ENCODE measurements around the gene RPN1.

Gene RPN1

DNA sequence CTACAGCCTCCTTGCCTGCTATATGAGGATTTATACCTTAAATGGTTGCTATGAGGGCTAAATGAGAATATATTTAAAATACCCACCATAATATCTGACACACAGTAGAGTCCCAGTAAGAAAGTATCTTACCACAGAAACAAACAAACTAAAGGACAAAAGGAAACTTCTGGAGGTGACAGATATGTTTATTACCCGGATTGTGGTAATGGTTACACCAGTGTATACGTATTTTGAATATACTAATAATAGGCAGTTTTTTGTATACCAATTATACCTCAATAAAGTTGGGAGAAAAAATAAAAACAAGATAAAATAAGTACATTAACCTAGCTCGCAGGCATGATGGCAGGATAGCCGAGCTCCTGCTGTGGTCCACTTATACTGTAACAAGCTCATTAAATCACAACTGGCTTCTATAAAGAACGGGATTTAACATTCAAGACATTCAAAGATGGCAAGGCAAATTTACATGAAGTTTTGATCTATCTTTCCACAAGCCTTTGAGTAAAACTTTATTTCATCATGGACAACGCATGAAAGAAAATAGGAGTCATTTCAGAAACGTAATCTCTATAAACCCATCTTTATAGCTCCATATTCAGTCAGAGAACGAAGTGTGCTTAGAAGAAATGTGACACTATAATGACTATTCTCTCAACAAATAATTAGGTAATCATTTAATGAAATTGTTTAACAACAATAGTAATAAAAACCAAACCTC, 1.5 kb downstream of the RPN1 start:
- DNase-seq (ENCODE audit: low spot score): no peak

DNA sequence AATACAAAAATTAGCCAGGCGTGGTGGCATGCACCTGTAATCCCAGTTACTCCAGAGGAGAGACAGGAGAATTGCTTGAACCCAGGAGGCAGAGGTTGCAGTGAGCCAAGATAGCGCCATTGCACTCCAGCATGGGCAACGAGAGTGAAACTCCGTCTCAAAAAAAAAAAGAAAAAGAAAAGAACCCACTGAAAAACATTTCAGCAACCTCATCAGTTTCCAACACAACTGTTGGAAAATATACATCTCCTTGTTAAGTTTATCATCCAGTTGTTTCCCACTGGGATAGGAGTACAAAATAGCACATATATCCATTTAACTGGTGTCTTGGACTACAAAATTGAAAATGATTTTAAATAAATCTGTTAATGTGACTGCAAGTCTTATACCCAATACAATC, 2.2 kb downstream of the RPN1 start:
- DNase-seq (ENCODE audit: low spot score): no peak

DNA sequence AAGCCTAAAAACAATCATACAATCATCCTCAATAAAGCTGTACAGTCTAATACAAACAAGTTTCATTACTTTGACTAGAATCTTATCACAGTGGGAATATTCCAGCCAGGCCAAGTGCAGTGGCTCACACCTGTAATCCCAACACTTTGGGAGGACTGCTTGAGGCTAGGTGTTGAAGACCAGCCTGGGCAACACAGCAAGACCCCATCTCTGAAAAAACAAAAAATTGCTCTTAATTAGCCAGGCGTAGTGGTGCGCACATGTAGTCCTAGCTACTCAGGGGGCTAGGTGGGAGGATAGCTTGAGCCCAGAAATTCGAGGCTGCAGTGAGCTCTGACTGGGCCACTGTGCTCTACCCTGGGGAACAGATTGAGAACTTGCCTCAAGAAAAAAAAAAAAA, 3.3 kb downstream of the RPN1 start:
- no peak for DNase-seq (ENCODE audit: low spot score)

DNA sequence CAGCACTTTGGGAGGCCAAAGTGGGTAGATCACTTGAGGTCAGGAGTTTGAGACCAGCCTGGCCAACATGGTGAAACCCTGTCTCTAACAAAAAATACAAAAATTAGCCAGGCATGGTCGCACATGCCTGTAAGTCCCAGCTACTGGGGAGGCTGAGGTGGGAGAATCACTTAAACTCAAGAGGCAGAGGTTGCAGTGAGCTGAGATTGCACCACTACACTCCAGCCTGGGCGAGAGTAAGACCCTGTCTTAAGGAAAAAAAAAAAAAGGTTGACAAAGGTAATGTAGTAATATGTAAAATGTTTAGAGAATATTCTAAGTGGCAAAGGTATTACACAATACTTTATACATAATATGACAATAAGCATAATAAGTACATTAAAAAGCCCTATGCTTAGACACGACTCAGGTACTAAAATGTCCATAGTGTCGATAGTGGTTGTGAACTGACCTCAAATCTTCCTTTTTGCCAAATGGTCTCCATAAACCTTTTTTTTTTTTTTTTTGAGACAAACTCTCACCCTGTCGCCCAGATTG, 16.5 kb downstream of the RPN1 start:
- DNase-seq (ENCODE audit: low spot score): no peak

DNA sequence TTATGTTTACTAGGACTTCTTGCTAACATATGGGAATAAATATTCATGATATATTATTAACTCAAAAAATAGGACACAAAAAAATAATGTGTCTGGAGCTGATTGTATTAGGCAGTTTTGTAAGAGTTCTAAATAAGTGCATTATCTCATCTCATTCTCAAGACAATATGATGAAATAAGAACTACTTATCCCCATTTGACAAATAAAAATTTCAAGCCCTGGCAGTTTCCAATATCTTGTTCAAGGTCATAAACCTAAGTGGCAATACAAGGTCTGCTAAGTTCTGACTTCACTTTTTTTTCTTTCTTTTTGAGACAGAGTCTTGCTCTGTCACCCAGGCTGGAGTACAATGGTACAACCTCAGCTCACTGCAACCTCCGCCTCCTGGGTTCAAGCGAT, 18.3 kb downstream of the RPN1 start:
- no peak for DNase-seq (ENCODE audit: low spot score)

DNA sequence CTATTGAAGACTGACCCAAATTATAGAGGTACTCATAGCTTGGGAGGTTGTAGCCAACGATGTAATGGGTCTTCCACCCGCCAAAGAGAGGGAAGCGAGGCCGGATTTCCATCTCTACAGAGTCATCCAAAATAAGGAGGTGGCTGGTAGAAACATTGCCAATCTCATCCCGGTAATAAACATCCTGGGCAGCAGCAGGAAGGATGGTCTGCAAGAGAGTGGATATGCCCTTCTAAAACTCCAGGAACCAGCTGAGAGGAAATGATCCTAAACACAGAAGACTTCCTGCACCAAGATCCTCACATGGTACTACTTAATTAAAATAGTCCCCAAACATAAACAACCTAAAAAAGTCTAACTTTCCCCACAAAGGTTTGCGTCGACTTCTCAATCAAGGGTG, 20.7 kb downstream of the RPN1 start:
- DNase-seq (ENCODE audit: low spot score): no peak

DNA sequence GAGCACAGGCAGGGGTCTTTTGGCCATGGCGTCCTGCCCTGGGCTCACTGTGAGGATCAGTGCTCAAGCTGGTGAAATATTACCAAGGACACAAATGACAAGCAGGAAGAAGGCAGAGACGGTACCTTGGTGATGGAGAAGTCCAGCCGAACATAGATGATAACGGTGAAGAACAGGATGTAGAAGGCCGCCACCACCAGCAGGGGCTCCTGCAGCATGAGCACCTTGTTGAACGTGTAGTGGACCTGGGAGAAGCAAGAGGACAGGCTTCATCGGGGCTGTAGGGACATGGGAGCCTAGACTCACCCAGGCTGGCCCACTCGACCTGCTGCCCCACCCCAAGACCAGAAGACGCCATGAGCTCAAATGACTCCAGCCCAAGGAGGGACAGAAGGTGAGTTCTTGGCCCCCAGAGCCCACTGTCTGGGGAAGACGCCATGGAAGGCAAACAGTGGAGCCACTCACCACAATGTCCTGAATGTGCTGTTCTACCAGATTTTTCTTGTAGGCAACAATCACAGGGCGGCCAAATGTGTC, 25.1 kb downstream of the RPN1 start:
- no peak for DNase-seq (ENCODE audit: low spot score)

DNA sequence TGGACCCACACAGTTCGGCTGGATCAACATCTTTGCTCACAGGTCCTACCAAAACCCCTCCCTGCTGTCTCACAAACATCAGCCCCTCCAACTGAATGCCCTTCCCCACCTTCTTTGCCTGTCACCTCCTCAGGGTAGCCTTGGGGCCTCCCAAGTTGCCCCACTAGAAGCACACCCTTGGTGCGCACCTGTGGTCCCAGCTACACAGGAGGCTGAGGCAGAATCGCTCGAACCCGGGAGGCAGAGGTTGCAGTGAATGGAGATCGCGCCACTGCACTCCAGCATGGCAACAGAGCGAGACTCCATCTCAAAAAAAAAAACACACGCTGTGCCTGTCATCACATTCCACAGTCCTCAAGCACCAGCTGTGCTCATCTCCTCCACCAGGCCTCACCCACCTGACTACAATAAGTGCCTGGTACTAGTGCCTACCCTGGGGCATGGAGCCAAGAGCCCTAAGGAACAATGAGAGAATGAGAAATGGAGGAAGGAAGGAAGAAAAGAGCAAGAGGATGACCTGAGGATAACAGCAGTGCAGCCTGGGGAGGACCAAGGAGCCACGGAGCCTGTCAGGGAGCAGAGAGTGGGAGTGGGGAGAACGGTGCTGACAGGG, 26.0 kb downstream of the RPN1 start:
- no peak for DNase-seq (ENCODE audit: low spot score)

DNA sequence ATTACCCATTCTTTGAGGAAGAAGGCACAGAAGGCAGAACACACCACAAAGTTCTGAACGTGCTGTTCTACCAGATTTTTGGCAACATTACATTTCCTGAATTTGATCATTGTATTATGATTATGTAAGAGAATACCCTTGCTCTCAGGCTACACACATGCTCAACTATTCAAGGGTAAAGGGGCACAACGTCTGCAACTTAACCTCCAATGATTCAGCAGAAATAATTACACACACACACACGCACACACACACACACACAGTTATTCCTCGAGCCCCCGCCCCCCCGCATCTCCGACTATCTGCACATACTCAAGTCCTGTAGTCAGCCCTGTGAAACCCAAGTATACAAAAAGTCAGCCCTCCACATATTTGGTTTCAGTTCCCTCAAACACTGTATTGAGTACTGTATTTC, 26.8 kb downstream of the RPN1 start:
- DNase-seq (ENCODE audit: low spot score): no peak

DNA sequence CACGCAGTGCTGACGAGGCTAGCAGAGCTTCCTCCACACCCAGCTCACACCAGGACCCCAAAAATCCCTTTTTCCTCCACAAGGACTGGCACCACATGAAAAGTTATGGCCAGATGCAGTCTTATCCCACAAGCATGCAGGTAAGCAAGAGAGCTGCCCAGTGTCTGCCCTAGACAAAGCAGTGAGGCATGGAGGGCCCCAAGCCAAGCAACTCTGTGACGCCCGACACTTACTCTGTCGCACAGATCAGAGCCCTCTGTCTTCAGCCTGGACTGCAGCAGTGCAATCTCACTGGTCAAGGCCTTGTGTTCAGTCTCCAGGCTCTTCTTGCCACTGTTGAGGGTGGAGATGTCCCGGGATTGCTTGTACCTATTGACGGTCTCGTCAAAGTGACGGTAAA, 28.7 kb downstream of the RPN1 start:
- DNase-seq (ENCODE audit: low spot score): no peak

DNA sequence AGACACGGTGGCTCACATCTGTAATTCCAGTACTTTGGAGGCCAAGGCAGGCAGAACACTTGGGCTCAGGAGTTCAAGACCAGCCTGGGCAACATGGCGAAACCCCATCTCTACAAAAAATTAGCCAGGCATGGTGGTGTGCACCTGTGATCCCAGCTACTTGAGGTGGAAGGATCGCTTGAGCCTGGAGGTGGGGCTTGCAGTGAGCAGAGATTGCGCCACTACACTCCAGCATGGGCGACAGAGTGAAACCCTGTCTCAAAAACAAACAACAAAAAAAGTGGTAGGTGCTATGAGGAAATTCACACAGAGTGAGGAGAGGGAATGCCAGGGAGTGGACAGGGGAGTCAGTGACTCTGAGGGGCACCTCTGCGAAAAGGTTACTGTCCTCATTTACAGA, 29.4 kb downstream of the RPN1 start:
- no peak for DNase-seq (ENCODE audit: low spot score)

DNA sequence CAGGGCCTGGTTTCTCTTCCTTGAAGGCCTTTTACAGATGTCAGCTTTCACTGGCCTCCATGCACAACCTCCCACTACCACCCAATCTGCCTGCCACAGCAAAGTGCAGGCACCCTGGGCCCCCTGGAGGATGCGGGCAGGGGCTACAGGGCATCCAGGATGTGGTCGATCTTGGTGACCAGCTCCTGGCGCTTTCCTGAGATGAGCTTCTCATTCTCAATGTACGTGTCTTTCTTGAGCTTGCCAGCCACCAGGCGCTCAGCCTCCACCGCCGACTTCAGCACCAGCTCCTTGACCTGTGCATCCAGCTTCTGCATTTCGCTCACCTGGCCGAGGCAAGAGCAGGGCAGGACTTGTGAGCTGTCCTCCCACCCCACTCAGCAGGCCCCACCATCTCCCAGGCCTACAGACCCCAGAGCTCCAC, 30.3 kb downstream of the RPN1 start:
- no peak for DNase-seq (ENCODE audit: low spot score)

DNA sequence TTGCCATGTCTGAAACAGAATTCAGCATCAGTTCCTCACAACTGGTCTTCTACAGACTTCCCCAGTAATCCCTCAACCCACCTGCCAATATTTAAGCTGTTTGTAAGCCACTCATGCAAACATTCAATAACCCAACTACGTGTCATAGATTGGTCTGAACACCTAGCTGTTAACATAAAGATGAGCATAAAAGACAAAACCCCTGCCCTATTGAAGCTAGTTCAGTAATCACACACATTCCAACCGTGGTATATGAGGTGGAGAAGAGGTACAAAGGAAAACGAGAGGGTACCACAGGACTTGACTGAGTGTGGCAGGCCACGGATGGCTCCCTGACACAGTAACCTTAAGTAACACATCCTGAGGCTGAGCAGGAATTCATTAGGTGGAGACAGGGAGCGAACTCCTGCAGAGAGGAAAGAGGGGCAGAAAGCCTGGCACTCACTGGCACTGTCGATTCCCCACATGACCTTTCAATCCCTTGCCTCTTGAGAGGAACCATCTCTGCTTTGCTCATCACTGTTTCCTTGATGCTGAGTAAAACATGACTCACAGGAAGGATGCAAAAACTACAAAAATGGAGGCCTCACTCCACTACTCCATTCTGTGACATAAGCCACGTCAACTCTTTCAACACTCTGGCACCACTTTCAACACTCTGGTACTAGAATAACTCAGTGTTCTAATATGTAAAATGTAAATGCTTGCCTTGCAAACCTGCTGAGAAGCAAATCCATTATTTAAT, 31.3 kb downstream of the RPN1 start:
- DNase-seq (ENCODE audit: low spot score): no peak

DNA sequence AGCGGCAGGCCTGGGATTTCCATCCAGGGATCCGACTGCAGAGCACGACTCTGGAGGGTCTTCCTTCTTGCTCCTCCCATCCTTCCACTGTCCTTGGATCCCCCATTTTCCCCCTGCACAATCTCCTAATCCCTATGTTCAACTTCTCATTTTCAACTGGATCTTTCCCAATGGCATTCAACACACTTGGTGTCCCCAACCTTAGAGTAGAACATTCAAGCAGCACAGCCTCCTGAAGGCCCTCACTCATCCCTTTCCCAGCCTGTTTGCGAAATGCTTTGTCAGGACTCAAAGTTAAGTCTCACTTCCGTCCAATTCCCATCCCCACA, 32.3 kb downstream of the RPN1 start:
- DNase-seq (ENCODE audit: low spot score): no peak

DNA sequence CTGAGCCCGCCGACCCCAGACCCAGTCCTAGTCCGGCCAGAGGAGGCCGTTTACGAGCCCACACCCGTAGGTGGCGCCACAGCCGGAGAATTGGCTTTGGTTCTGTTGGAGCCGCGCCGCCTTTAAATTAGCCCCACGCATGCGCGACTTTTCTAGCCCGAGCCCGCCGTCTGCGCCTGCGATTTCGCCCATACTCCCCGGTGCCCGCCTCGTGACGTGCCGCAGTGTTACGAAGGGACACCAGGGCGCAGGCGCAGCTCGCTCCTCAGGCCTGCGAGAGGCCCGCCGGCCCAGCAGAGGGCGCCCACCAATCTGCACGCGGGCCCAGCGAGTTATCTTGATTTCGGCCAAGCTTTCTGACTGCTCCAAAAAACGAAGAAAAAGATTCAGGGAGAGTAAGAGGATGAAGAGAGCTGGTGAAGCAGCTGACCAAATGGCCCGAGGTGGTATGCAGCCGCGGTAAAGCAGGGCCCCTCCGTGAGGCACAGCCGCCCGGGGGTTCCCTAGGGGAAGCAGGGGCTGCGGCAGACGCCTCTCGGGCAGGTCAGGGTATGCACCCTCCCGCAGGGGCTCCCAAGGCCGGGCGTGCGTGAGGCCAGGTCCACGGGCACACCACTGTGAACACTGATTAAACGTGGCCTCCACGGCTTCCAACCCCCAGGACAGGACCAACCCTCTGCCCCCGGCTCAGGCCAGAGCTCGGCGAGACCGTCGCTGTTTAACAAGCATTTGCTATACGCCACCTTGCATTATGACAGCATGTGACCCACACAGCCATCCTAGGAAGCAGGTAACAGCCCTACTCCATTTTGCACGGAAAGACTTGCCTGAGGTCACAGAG, 32.8 kb downstream of the RPN1 start:
- peak; percentile 99 for DNase-seq (ENCODE audit: low spot score)

DNA sequence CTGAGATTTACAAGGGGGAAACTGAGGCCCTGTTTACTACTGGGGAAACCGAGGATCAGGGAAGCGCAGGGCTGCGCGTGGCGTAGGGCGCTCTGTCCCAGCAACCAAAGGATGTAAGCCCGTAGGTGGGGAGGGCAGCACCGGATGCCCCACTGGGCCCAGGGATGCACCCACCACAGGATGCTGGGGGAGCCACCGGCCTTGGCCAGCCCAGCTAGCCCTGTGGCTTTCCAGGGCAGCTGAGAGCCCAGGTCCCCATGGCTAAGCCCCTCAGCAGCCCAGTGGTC, 33.4 kb downstream of the RPN1 start:
- DNase-seq (ENCODE audit: low spot score): no peak

DNA sequence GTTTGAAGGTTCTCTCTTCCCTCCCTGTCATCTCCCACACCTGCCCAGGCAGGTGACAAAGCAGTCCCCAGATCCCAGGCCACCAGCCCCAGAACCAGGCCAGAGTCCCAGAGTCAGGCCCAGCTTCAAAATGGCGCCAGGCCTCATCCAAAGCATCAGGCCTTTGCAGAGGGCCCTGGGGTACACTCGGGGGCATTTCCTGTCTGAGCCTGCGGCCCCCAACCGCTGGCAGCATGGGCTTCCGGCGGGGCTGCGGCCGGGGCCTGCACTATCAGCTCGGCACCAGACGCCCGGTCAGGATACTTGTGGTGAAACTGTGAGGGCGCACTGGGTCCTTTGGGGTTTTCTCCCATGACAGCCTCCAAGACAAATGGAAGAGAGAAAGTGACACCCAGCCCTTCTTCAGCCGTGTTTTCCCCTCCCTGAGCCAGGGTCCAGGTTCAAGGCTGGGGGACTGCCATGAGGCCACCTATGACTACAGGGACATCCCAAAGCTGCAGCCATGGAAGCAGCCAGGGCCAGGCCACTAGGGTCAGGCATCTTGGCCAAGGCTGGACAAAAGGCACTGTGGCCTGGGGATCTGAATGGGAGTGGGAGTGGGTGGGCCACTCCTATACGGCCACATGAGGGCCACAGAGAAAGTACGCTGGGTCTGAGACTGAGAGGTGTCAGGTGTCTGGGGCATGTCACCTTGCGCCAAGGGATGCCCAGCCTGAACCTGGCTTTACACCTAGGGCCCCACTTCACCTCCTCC, 33.9 kb downstream of the RPN1 start:
- no peak for DNase-seq (ENCODE audit: low spot score)

DNA sequence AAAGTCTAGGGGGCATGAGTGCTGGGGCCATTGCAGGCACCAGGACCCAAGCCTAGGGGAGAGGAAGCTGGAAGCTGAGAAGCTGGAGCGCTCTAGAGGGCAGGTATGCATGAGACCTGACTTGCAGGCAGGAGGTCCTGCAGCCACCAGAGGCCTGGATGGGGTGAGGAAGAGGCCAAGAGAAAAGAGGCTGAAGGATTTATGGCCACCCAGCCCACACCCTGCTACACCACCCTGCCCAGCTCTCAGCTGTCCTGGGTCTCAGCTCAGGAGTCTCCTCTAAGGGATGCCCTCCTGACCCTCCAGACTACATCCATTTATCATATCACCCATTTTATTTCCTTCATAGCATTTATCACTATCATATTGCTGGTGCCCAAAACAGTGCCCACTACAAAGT, 36.5 kb downstream of the RPN1 start:
- no peak for DNase-seq (ENCODE audit: low spot score)

DNA sequence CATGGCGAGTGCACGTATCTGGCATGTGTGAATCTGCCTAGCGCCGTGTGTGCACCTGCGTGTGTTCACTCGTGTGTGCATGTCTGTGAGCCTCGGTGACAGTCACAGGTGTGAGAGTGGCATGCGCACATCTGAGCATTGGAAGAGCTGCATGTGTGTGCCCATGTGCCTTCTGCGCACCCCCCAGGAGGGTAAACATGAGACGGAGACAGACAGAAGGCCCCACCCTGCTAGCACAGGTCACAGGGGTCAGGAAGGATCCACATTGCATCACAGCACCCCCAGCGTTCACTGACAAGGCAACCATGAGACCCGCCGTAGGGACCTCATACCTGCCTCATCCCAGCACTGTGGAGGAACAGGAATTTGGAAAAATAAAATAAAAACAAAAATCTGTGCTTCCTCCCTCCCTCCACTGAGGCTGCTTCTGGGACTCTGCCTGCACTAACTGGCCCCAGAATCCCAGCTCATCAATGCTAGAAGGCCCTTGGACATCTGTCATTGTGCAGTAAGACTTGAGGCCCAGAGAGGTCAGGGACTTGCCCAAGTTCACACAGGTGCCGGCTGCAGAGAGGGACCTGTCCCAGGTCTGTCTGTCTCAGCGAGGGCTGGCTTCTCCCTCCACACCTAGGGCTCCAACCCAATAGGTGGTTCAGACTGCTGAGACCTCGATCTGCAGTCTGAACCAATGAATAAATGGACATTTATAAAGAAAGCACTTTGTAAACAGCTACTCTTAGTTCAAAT, 37.4 kb downstream of the RPN1 start:
- no peak for DNase-seq (ENCODE audit: low spot score)

DNA sequence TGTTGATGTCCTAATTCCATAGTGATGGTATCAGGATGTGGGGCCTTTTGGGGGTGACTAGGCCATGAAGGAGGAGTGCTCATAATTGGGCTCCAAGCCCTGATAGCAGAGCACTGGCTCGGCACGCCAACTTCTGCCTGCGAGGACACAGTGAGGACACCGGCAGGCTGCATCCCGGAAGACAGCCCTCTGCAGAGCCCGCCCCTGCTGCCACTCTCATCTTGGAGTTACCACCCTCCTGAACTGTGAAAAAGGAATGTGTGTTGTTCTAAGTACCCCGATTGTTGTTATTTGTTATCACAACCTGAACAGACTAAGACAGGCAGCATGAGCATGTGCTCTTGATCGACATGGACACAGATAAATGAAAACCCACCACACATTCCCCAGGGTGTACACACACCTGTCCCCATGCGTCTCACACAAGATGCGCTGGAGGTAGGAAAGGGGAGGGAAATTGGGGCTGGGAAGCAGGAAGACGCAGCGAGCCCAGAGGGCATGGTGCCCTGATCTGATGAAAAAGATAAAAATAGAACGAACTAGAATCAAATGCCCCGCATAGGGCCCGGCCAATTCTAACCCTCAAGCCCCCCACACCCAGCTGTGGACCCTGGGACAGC, 40.1 kb downstream of the RPN1 start:
- no peak for DNase-seq (ENCODE audit: low spot score)
